H9 (cell line): ENCODE measurements around the gene NLRP5. TPM values are rescaled to one million over a fixed set of nuclear protein-coding genes. Genes with fewer than 3 reads are reported as not detected.
A peak's percentile ranks its signal among the peaks of the same experiment; 100 is the strongest.

Source experiments
- DNase-seq: peaks from one replicate; pipeline ENCODE4 v3.0.0-alpha.2; 2017
- H2AFZ ChIP-seq: one replicate; pipeline ENCODE4 v1.6.1; 2013; ENCODE audit warnings: mild to moderate bottlenecking, low read length, control low read depth, moderate library complexity
- H2AK5ac ChIP-seq: 2 replicates; pipeline ENCODE4 v1.6.1; 2013; ENCODE audit warnings: low read length, control low read depth, mixed read lengths; ENCODE audit not compliant: insufficient read length
- H2BK120ac ChIP-seq: one replicate; pipeline ENCODE4 v1.6.1; 2013; ENCODE audit warnings: low read depth, mild to moderate bottlenecking, low read length, control low read depth, inconsistent platforms; ENCODE audit not compliant: poor library complexity, severe bottlenecking
- H2BK12ac ChIP-seq: 2 replicates; pipeline ENCODE4 v1.6.1; 2013; ENCODE audit warnings: low read length, control low read depth, mixed read lengths, low read depth; ENCODE audit not compliant: insufficient read length
- H2BK15ac ChIP-seq: 2 replicates; pipeline ENCODE4 v1.6.1; 2013; ENCODE audit warnings: low read depth, low read length, control low read depth
- H2BK20ac ChIP-seq: one replicate; pipeline ENCODE4 v1.6.1; 2013; ENCODE audit warnings: low read depth, mild to moderate bottlenecking, low read length, control low read depth, inconsistent platforms; ENCODE audit not compliant: poor library complexity, severe bottlenecking
- H2BK5ac ChIP-seq: 2 replicates; pipeline ENCODE4 v1.6.1; 2013; ENCODE audit warnings: low read length, control low read depth, mixed read lengths; ENCODE audit not compliant: insufficient read length
- H3K14ac ChIP-seq: 2 replicates; pipeline ENCODE4 v1.6.1; 2013; ENCODE audit warnings: low read length, control low read depth; ENCODE audit not compliant: insufficient read depth
- H3K18ac ChIP-seq: 2 replicates; pipeline ENCODE4 v1.6.1; 2013; ENCODE audit warnings: low read depth, mild to moderate bottlenecking, mixed read lengths, low read length, control low read depth; ENCODE audit not compliant: insufficient read length
- H3K23ac ChIP-seq: 2 replicates; pipeline ENCODE4 v1.6.1; 2013; ENCODE audit warnings: low read length, control low read depth, mixed read lengths, low read depth; ENCODE audit not compliant: insufficient read length
- H3K23me2 ChIP-seq: 2 replicates; pipeline ENCODE4 v1.6.1; 2013; ENCODE audit warnings: low read depth, mild to moderate bottlenecking, mixed read lengths, low read length, control low read depth; ENCODE audit not compliant: insufficient read length, poor library complexity, severe bottlenecking
- H3K27ac ChIP-seq: 2 replicates; pipeline ENCODE4 v1.5.1; 2013; ENCODE audit warnings: low read length, control low read depth, mixed read lengths, low read depth; ENCODE audit not compliant: insufficient read length
- H3K27me3 ChIP-seq: 2 replicates; pipeline ENCODE4 v1.6.1; 2013; ENCODE audit warnings: low read length, control low read depth, inconsistent platforms; ENCODE audit not compliant: insufficient read depth
- H3K4ac ChIP-seq: 2 replicates; pipeline ENCODE4 v1.6.1; 2013; ENCODE audit warnings: low read depth, mild to moderate bottlenecking, control low read depth, inconsistent platforms, low read length, moderate library complexity
- H3K4me1 ChIP-seq: 2 replicates; pipeline ENCODE4 v1.6.1; 2013; ENCODE audit warnings: low read length, control low read depth, inconsistent platforms; ENCODE audit not compliant: insufficient read depth
- H3K4me2 ChIP-seq: 2 replicates; pipeline ENCODE4 v1.6.1; 2013; ENCODE audit warnings: low read length, control low read depth, mixed read lengths; ENCODE audit not compliant: insufficient read length, insufficient read depth
- H3K56ac ChIP-seq: 2 replicates; pipeline ENCODE4 v1.6.1; 2013; ENCODE audit warnings: low read depth, mild to moderate bottlenecking, mixed read lengths, low read length, control low read depth; ENCODE audit not compliant: insufficient read length
- H3K79me1 ChIP-seq: 2 replicates; pipeline ENCODE4 v1.6.1; 2013; ENCODE audit warnings: low read depth, mild to moderate bottlenecking, moderate library complexity, low read length, control low read depth, inconsistent platforms; ENCODE audit not compliant: insufficient read depth, poor library complexity, severe bottlenecking
- H3K79me2 ChIP-seq: 2 replicates; pipeline ENCODE4 v1.6.1; 2013; ENCODE audit warnings: low read length, control low read depth, inconsistent platforms; ENCODE audit not compliant: insufficient read depth
- H3K9ac ChIP-seq: 2 replicates; pipeline ENCODE4 v1.6.1; 2013; ENCODE audit warnings: low read length, control low read depth, mixed read lengths; ENCODE audit not compliant: insufficient read length; ENCODE audit errors: extremely low read depth
- H3K9me3 ChIP-seq: one replicate; pipeline ENCODE4 v1.6.1; 2013; ENCODE audit warnings: low read depth, low read length, inconsistent platforms; ENCODE audit not compliant: control insufficient read depth
- H3T11ph ChIP-seq: one replicate; pipeline ENCODE4 v1.6.1; 2013; ENCODE audit warnings: mild to moderate bottlenecking, low read length, control low read depth, inconsistent platforms
- H4K20me1 ChIP-seq: one replicate; pipeline ENCODE4 v1.6.1; 2013; ENCODE audit not compliant: control insufficient read depth, insufficient read length, insufficient read depth
- H4K5ac ChIP-seq: 2 replicates; pipeline ENCODE4 v1.6.1; 2013; ENCODE audit warnings: low read depth, mild to moderate bottlenecking, mixed read lengths, low read length, control low read depth; ENCODE audit not compliant: insufficient read length
- H4K8ac ChIP-seq: replicated peaks from 2 replicates; pipeline ENCODE4 v1.6.1; 2013; ENCODE audit warnings: low read length, control low read depth, mixed read lengths, low read depth; ENCODE audit not compliant: insufficient read length
- H4K91ac ChIP-seq: 2 replicates; pipeline ENCODE4 v1.6.1; 2013; ENCODE audit warnings: low read depth, mild to moderate bottlenecking, moderate library complexity, mixed read lengths, low read length, control low read depth; ENCODE audit not compliant: insufficient read length
- H3K27ac Mint-ChIP-seq, 3 experiments: 2 replicates in 2 of 3; 3 replicates in 1 of 3; pipeline ENCODE4 v1.8.0; 2020 to 2021; ENCODE audit warnings: mixed read lengths in 3 of 3, mild to moderate bottlenecking in 1 of 3, moderate library complexity in 1 of 3
- H3K27me3 Mint-ChIP-seq: 2 replicates; pipeline ENCODE4 v1.8.0; 2021; ENCODE audit warnings: low read depth, mild to moderate bottlenecking, moderate library complexity, mixed read lengths
- H3K36me3 Mint-ChIP-seq, 3 experiments: 2 replicates in 2 of 3; 3 replicates in 1 of 3; pipeline ENCODE4 v1.8.0; 2020 to 2021; ENCODE audit warnings: low read depth in 3 of 3, mixed read lengths in 3 of 3; ENCODE audit not compliant: insufficient read depth in 1 of 3
- H3K4me1 Mint-ChIP-seq, 2 experiments: 2 replicates each; pipeline ENCODE4 v1.8.0; 2020; ENCODE audit warnings: mixed read lengths in 2 of 2
- H3K4me3 Mint-ChIP-seq, 2 experiments: 2 replicates in 1 of 2; 3 replicates in 1 of 2; pipeline ENCODE4 v1.8.0; 2020 to 2021; ENCODE audit warnings: mild to moderate bottlenecking in 2 of 2, mixed read lengths in 2 of 2, moderate library complexity in 1 of 2
- H3K9me3 Mint-ChIP-seq, 2 experiments: 2 replicates in 1 of 2; 3 replicates in 1 of 2; pipeline ENCODE4 v1.8.0; 2020; ENCODE audit warnings: mild to moderate bottlenecking in 2 of 2, mixed read lengths in 2 of 2, moderate library complexity in 1 of 2
- WGBS: extraction: QIAGEN DNeasy Blood & Tissue Kit; methylation state at CpG from one replicate; pipeline ENCODE4 v1.1.7; 2013; ENCODE audit warnings: missing lambda C conversion rate, low lambda C conversion rate, mixed read lengths; ENCODE audit not compliant: insufficient read length; ENCODE audit errors: extremely low coverage; 5-methylcytosine and 5-hydroxymethylcytosine counted together
- total RNA-seq: library from RNA; stranded (reverse); gene quantifications from 2 replicates; pipeline ENCODE4 v1.2.1, GENCODE V29; 2021
- TF ChIP-seq, protein P1 (sequence below): fragments of 200-600 bp; sonication (generic); conservative IDR thresholded peaks from 3 replicates; pipeline ENCODE4 v1.8.0; 2021; ENCODE audit warnings: antibody characterized with exemption, mild to moderate bottlenecking

The NLRP5 gene
- total RNA-seq, 1 experiment from 2014 or later, result not detected

- Histone ChIP-seq H2BK20ac (no peak overlapping the region), H2BK12ac (no peak overlapping the region), H4K91ac (no peak overlapping the region), H3K79me2 (no peaks in the 10 kb centered on the region), H2AFZ (no peak overlapping the region), H3K9ac (no peak overlapping the region), H3K18ac (no peak overlapping the region), H4K5ac (no peak overlapping the region), H3K23ac (no peak overlapping the region), H2AK5ac (no peak overlapping the region), H3K4me2 (no peak overlapping the region), H3K27ac (no peak overlapping the region), H3K14ac (no peak overlapping the region), H4K8ac (no peak overlapping the region), H2BK5ac (no peak overlapping the region), H3T11ph (no peak overlapping the region), H3K9me3 (no peaks in the 10 kb centered on the region), H3K4me1 (no peaks in the 10 kb centered on the region), H3K27me3 (no peaks in the 10 kb centered on the region; the same call in 1 of the 2 replicates), H2BK15ac (no peak overlapping the region), H2BK120ac (no peak overlapping the region), H3K23me2 (peaks cover 5% of the 10 kb centered on the region), H4K20me1 (no peaks in the 10 kb centered on the region), H3K56ac (no peak overlapping the region), H3K4ac (no peak overlapping the region), H3K79me1 (no peaks in the 10 kb centered on the region)
- Mint-ChIP-seq H3K36me3 (no peaks in the 10 kb centered on the region), H3K9me3 (peaks cover 0 to 27% of the 10 kb centered on the region in 2 experiments; a peak in 2 of 5 replicates), H3K4me3 (no peak overlapping the region), H3K27ac (no peak overlapping the region), H3K27me3 (peaks cover 26% of the 10 kb centered on the region), H3K4me1 (peaks cover 9 to 11% of the 10 kb centered on the region in 2 experiments)
- TF ChIP-seq, protein P1, sequence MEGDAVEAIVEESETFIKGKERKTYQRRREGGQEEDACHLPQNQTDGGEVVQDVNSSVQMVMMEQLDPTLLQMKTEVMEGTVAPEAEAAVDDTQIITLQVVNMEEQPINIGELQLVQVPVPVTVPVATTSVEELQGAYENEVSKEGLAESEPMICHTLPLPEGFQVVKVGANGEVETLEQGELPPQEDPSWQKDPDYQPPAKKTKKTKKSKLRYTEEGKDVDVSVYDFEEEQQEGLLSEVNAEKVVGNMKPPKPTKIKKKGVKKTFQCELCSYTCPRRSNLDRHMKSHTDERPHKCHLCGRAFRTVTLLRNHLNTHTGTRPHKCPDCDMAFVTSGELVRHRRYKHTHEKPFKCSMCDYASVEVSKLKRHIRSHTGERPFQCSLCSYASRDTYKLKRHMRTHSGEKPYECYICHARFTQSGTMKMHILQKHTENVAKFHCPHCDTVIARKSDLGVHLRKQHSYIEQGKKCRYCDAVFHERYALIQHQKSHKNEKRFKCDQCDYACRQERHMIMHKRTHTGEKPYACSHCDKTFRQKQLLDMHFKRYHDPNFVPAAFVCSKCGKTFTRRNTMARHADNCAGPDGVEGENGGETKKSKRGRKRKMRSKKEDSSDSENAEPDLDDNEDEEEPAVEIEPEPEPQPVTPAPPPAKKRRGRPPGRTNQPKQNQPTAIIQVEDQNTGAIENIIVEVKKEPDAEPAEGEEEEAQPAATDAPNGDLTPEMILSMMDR, result peak; percentile 80
- WGBS, result no CpG with 5 or more reads among the region's 5 CpGs
- no peak for DNase-seq
Measured at GRCh38 chr19:56076498-56076897, 89.9 kb downstream of the NLRP5 start.
